Esophagus squamous epithelium (tissue), 4 donors: ENCODE measurements around the gene OR1I1.
"Not testable (repeated sequence)": the region's sequence is repeated elsewhere in the genome, so short reads cannot be mapped to it uniquely, and the experiment has no call there.

Source experiments
- CTCF ChIP-seq, 6 experiments: fragments of 450-650 bp in 4 of 6; fragments of 200-600 bp in 2 of 6; sonication (generic) in 2 of 6; IDR thresholded peaks; one replicate each; pipeline ENCODE4 v1.5.1; 2016 to 2019; ENCODE audit warnings: antibody characterized with exemption in 6 of 6, mild to moderate bottlenecking in 4 of 6, moderate library complexity in 4 of 6
- POLR2A ChIP-seq, 4 donors: fragments of 450-650 bp; IDR thresholded peaks; one replicate each; pipeline ENCODE4 v1.6.1; 2017; ENCODE audit warnings: antibody characterized with exemption in 4 of 4, mild to moderate bottlenecking in 4 of 4, moderate library complexity in 3 of 4

- TF ChIP-seq CTCF, POLR2A (IDR thresholded peaks at IDR 0.05): not testable (repeated sequence)
Observed at GRCh38 chr19:15097980-15098379, 16.0 kb downstream of the OR1I1 start.
